A549 (cell line): ENCODE data around the gene SLC10A1.

Source experiments
- CTCF ChIP-seq: fragments of >200 bp; sonication (Bioruptor Twin); formaldehyde crosslinking; IDR thresholded peaks from 3 replicates; pipeline ENCODE4 v1.5.1; 2016
- FOSL2 ChIP-seq, 2 experiments: fragments of 450-650 bp in 1 of 2; fragments of >200 bp in 1 of 2; sonication (Bioruptor Twin) in 1 of 2; formaldehyde crosslinking; IDR thresholded peaks; 2 replicates each; pipeline versions ENCODE4 v1.5.0 to v1.6.1; 2016 to 2020; ENCODE audit warnings: mild to moderate bottlenecking in 1 of 2, moderate library complexity in 1 of 2
- HOXA7 ChIP-seq: fragments of 250-450 bp; sonication (Bioruptor Pico); IDR thresholded peaks from 2 replicates; pipeline ENCODE4 v1.5.0; 2020; ENCODE audit warnings: mild to moderate bottlenecking, moderate library complexity
- JUN ChIP-seq, 2 experiments: fragments of >200 bp; sonication (Bioruptor Twin); formaldehyde crosslinking; IDR thresholded peaks; 2 replicates in 1 of 2; 3 replicates in 1 of 2; pipeline ENCODE4 v1.6.1; 2016 to 2017
- POLR2A ChIP-seq: IDR thresholded peaks from 2 replicates; pipeline ENCODE4 v1.6.1; 2012; ENCODE audit warnings: mild to moderate bottlenecking, low read length
- RARB ChIP-seq: fragments of 250-450 bp; sonication (Bioruptor Pico); IDR thresholded peaks from 2 replicates; pipeline ENCODE4 v1.8.0; 2021; ENCODE audit warnings: mild to moderate bottlenecking, moderate library complexity
- REST ChIP-seq: fragments of 200-600 bp; sonication (generic); IDR thresholded peaks from 2 replicates; pipeline ENCODE4 v1.6.1; 2016; ENCODE audit warnings: antibody characterized with exemption, mild to moderate bottlenecking, moderate library complexity
- SMC3 ChIP-seq: fragments of >200 bp; sonication (Bioruptor Twin); formaldehyde crosslinking; IDR thresholded peaks from 3 replicates; pipeline ENCODE4 v1.6.1; 2018; ENCODE audit warnings: inconsistent platforms
- USF2 ChIP-seq: fragments of 450-650 bp; IDR thresholded peaks from 2 replicates; pipeline ENCODE4 v1.6.1; 2014; ENCODE audit warnings: antibody characterized with exemption

- no peak for TF ChIP-seq POLR2A
- TF ChIP-seq CTCF, result no peak
- no peak for TF ChIP-seq USF2
- peak; percentile 26; the same call in 1 of the 2 replicates for TF ChIP-seq REST
- no peak for TF ChIP-seq SMC3
- no peak for TF ChIP-seq HOXA7 (CRISPR knock-in tag)
- TF ChIP-seq RARB, result no peak
- no peak for TF ChIP-seq JUN (IDR thresholded peaks at IDR 0.05)
- TF ChIP-seq FOSL2 (IDR thresholded peaks at IDR 0.05), result no peak
- TF ChIP-seq FOSL2 (CRISPR knock-in tag; IDR thresholded peaks at IDR 0.05), result no peak
Measured at GRCh38 chr14:69772082-69773017, 24.7 kb downstream of the SLC10A1 start.
